ENCODE data around the gene RAB37. TPM values are rescaled to one million over a fixed set of nuclear protein-coding genes. Genes with fewer than 3 reads are reported as not detected.

The RAB37 gene
- total RNA-seq, 1 donor from 2014 or later: not detected

- TF ChIP-seq CTCF (conservative IDR thresholded peaks at IDR 0.05; ENCODE audit: low read depth, low read length): no peak
- no peak overlapping the region for H3K4me3 ChIP-seq (ENCODE audit: low read depth, low read length)
- DNase-seq (ENCODE audit: low read depth): no peak
Measured at GRCh38 chr17:74740173-74740572, 3.1 kb downstream of the RAB37 start.

- H3K4me3 ChIP-seq (ENCODE audit: low read depth, low read length): no peak overlapping the region
- no peak for TF ChIP-seq CTCF (conservative IDR thresholded peaks at IDR 0.05; ENCODE audit: low read depth, low read length)
- DNase-seq (ENCODE audit: low read depth): no peak
Measured at GRCh38 chr17:74740641-74741387, 3.8 kb downstream of the RAB37 start.

GRCh38 chr17:74742153-74742515 is 5.1 kb downstream of the RAB37 start:
- no peak for TF ChIP-seq CTCF (conservative IDR thresholded peaks at IDR 0.05; ENCODE audit: low read depth, low read length)
- DNase-seq (ENCODE audit: low read depth): no peak
- H3K4me3 ChIP-seq (ENCODE audit: low read depth, low read length): no peak overlapping the region

GRCh38 chr17:74742978-74743545 is 6.0 kb downstream of the RAB37 start:
- H3K4me3 ChIP-seq (ENCODE audit: low read depth, low read length): no peak overlapping the region
- no peak for TF ChIP-seq CTCF (conservative IDR thresholded peaks at IDR 0.05; ENCODE audit: low read depth, low read length)
- DNase-seq (ENCODE audit: low read depth): no peak

GRCh38 chr17:74743755-74744154 is 6.7 kb downstream of the RAB37 start:
- no peak for DNase-seq (ENCODE audit: low read depth)
- no peak for TF ChIP-seq CTCF (conservative IDR thresholded peaks at IDR 0.05; ENCODE audit: low read depth, low read length)
- no peak overlapping the region for H3K4me3 ChIP-seq (ENCODE audit: low read depth, low read length)

GRCh38 chr17:74744349-74744713 is 7.3 kb downstream of the RAB37 start:
- no peak overlapping the region for H3K4me3 ChIP-seq (ENCODE audit: low read depth, low read length)
- no peak for DNase-seq (ENCODE audit: low read depth)
- TF ChIP-seq CTCF (conservative IDR thresholded peaks at IDR 0.05; ENCODE audit: low read depth, low read length): no peak
